IPS-20b (cell line): ENCODE data around the gene RHBDL3.

Experiments
- H3K27ac ChIP-seq: one replicate; pipeline ENCODE4 v1.5.1; 2013; ENCODE audit warnings: low read length
- H3K27me3 ChIP-seq: 2 replicates; pipeline ENCODE4 v1.6.1; 2013; ENCODE audit warnings: mild to moderate bottlenecking, low read length, inconsistent platforms; ENCODE audit not compliant: insufficient read depth
- H3K36me3 ChIP-seq: 2 replicates; pipeline ENCODE4 v1.6.1; 2013; ENCODE audit warnings: low read depth, mild to moderate bottlenecking, inconsistent platforms, low read length, moderate library complexity; ENCODE audit not compliant: insufficient read depth
- H3K4me1 ChIP-seq: 2 replicates; pipeline ENCODE4 v1.6.1; 2013; ENCODE audit warnings: mild to moderate bottlenecking, control low read depth, inconsistent platforms, low read length, moderate library complexity; ENCODE audit not compliant: insufficient read depth
- H3K4me3 ChIP-seq: 2 replicates; pipeline ENCODE4 v1.5.1; 2013; ENCODE audit warnings: mild to moderate bottlenecking, low read length, inconsistent platforms
- H3K9ac ChIP-seq: 2 replicates; pipeline ENCODE4 v1.6.1; 2013; ENCODE audit warnings: low read depth, mild to moderate bottlenecking, inconsistent platforms, low read length, moderate library complexity
- H3K9me3 ChIP-seq: 2 replicates; pipeline ENCODE4 v1.6.1; 2013; ENCODE audit warnings: mild to moderate bottlenecking, low read depth, low read length, inconsistent platforms; ENCODE audit not compliant: insufficient read depth

RHBDL3 gene

GRCh38 chr17:32267690-32268205, 2.1 kb downstream of the RHBDL3 start:
- no peak overlapping the region for H3K9ac ChIP-seq
- H3K4me1 ChIP-seq, result peaks cover 14% of the 10 kb centered on the region
- H3K27ac ChIP-seq, result no peak overlapping the region
- peak overlapping the region; percentile 57 for H3K4me3 ChIP-seq
- no peaks in the 10 kb centered on the region for H3K9me3 ChIP-seq
- no peaks in the 10 kb centered on the region for H3K36me3 ChIP-seq
- peaks cover 53% of the 10 kb centered on the region for H3K27me3 ChIP-seq

GRCh38 chr17:32268734-32269288, 3.2 kb downstream of the RHBDL3 start:
- H3K36me3 ChIP-seq, result no peaks in the 10 kb centered on the region
- peaks cover 48% of the 10 kb centered on the region for H3K27me3 ChIP-seq
- no peak overlapping the region for H3K4me3 ChIP-seq
- H3K4me1 ChIP-seq, result peaks cover 14% of the 10 kb centered on the region
- no peak overlapping the region for H3K27ac ChIP-seq
- H3K9ac ChIP-seq, result no peak overlapping the region
- H3K9me3 ChIP-seq, result no peaks in the 10 kb centered on the region

DNA sequence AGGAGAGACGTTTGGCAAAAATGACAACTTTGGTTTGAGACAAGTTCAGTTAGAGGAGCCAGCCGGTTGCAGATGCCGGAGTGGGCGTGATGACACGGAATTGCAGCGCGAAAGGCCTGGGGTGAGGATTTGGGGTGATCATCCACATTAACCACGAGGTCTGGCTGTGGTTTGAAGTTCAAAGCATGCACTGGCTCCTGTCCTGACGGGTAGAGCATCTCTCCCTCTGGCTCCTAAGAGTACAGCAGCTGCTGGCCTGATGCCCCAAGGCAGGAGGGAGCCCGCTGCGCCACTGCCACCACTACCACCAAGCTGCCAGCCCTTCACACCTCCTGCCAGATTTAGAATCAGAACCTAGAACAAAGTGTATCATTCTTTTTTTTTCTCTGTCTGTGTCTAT, 3.7 kb downstream of the RHBDL3 start:
- peaks cover 43% of the 10 kb centered on the region for H3K27me3 ChIP-seq

DNA sequence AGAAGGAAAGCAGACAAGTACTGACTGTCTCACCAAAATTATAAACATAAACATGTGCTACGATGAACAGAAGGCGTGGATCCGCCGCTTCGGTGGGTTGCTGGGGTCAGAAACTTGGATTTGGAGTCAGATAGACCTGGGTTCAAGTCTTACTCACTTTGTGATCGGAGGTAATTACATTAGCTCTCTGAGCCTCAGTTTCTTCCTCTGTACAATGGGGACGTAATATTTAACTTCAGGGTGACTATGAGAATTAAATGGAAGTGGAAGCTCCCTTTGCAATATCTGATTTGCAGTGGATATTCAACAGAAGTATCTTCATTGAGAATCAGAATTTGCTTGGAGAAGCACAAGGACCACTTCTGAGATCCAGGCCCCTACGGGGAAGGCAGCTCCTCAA, 6.2 kb downstream of the RHBDL3 start:
- no peaks in the 10 kb centered on the region for H3K36me3 ChIP-seq
- H3K4me3 ChIP-seq, result no peak overlapping the region
- no peak overlapping the region for H3K9ac ChIP-seq
- no peak overlapping the region for H3K27ac ChIP-seq
- H3K27me3 ChIP-seq, result peaks cover 36% of the 10 kb centered on the region
- no peaks in the 10 kb centered on the region for H3K9me3 ChIP-seq
- H3K4me1 ChIP-seq, result peaks cover 26% of the 10 kb centered on the region

More for the DNA sequence above, 3.7 kb downstream of the RHBDL3 start:
- H3K27ac ChIP-seq, result no peak overlapping the region
- H3K36me3 ChIP-seq, result no peaks in the 10 kb centered on the region
- H3K4me1 ChIP-seq, result peaks cover 14% of the 10 kb centered on the region
- no peak overlapping the region for H3K9ac ChIP-seq
- no peaks in the 10 kb centered on the region for H3K9me3 ChIP-seq
- H3K4me3 ChIP-seq, result no peak overlapping the region

DNA sequence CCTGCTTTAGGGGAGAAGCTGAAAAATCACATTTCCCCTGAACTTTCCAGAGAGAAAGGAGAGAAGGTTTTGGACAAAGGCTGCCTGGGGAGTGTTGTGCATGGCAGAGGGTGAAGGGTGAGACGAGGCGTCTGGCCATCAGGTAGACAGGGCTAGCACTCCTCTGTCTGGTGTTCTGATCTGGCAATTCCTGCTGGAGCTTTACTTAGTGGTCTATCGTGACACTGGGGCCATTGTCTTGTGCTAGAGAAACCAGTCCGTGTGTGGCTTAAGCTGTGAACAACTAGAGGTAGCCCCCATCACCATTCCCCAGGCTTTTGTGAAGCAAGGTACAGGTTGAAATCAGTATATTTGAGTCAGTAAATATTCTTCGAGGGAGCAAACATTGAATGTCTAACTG, 8.5 kb downstream of the RHBDL3 start:
- peaks cover 30% of the 10 kb centered on the region for H3K27me3 ChIP-seq
- H3K9ac ChIP-seq, result no peak overlapping the region
- peaks cover 20% of the 10 kb centered on the region; the same call in 1 of the 2 replicates for H3K4me1 ChIP-seq
- H3K36me3 ChIP-seq, result no peaks in the 10 kb centered on the region
- no peak overlapping the region for H3K4me3 ChIP-seq
- H3K27ac ChIP-seq, result no peak overlapping the region
- no peaks in the 10 kb centered on the region for H3K9me3 ChIP-seq

- no peak overlapping the region for H3K4me3 ChIP-seq
- no peak overlapping the region for H3K9ac ChIP-seq
- H3K9me3 ChIP-seq, result no peaks in the 10 kb centered on the region
- peaks cover 25% of the 10 kb centered on the region; the same call in 1 of the 2 replicates for H3K4me1 ChIP-seq
- no peaks in the 10 kb centered on the region for H3K36me3 ChIP-seq
- no peak overlapping the region for H3K27ac ChIP-seq
- H3K27me3 ChIP-seq, result peaks cover 29% of the 10 kb centered on the region
Measured at GRCh38 chr17:32274643-32275042, 9.0 kb downstream of the RHBDL3 start.

- Histone ChIP-seq H3K4me3 (no peak overlapping the region), H3K9me3 (no peaks in the 10 kb centered on the region), H3K27ac (no peak overlapping the region), H3K36me3 (no peaks in the 10 kb centered on the region), H3K4me1 (peaks cover 31% of the 10 kb centered on the region; the same call in 1 of the 2 replicates), H3K27me3 (peaks cover 28% of the 10 kb centered on the region), H3K9ac (no peak overlapping the region; the same call in 1 of the 2 replicates)
Measured at GRCh38 chr17:32275060-32276042, 9.7 kb downstream of the RHBDL3 start.

DNA sequence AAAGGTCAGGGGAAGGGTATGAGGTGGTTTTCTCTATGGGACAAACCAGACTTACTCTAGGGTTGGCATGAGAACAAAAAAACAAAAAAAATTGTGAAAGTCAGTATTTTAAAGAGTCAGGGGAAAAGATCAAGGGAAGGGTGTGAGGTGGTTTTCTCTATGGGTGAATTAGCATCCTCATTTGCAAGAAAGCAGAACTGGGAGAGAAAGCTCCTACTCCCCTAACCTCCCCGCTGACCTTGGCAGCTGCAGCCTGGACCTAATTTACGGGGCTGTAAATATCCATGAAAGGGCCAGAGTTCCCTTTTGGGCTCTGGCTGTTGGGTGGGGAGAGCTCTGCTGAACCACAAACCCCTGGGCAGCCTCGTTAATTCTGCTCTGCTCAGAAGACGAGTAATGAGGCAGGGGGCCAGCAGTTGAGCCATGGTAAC, 10.6 kb downstream of the RHBDL3 start:
- Histone ChIP-seq H3K4me3 (no peak overlapping the region), H3K27me3 (peaks cover 28% of the 10 kb centered on the region), H3K27ac (no peak overlapping the region), H3K9ac (no peak overlapping the region; the same call in 1 of the 2 replicates), H3K9me3 (no peaks in the 10 kb centered on the region), H3K36me3 (no peaks in the 10 kb centered on the region), H3K4me1 (peaks cover 38% of the 10 kb centered on the region; the same call in 1 of the 2 replicates)

DNA sequence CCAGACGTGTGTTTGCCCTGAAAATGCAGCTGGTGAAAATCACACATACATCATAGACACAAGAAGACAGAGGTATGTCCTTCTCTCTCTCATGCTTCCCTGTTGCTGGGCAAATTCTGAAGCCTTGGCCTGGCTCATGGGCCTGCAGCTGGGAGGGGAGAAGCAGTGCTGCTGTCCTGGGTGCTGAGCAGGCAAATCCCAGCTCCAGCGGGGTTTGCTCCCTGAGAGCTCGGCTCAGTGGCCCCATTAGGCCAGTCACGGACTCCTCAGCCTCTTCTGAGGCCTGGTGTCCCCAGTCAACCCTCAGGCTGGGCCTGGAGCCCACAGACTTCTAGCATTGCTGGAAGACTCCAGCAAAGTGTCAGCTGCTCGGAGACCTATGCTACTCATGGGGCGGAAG, 11.7 kb downstream of the RHBDL3 start:
- no peaks in the 10 kb centered on the region for H3K9me3 ChIP-seq
- H3K27ac ChIP-seq, result no peak overlapping the region
- no peak overlapping the region for H3K4me3 ChIP-seq
- H3K4me1 ChIP-seq, result peaks cover 45% of the 10 kb centered on the region; the same call in 1 of the 2 replicates
- H3K9ac ChIP-seq, result no peak overlapping the region
- H3K27me3 ChIP-seq, result peaks cover 28% of the 10 kb centered on the region
- no peaks in the 10 kb centered on the region for H3K36me3 ChIP-seq

DNA sequence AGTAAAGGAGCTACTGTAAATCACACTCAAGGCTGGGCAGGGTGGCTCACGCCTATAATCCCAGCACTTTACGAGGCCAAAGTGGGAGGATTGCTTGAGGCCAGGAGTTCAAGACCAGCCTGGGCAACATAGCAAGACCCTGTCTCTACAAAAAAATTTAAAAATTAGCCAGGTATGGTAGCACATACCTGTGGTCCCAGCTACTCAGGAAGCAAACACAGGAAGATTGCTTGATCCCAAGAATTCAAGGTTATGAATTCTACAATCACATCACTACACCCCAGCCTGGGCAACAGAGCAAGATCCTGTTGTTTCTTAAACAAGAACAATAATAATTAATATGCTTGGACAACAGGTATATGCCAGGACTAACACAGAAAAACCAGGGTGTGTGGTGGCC, 13.2 kb downstream of the RHBDL3 start:
- no peaks in the 10 kb centered on the region for H3K9me3 ChIP-seq
- no peak overlapping the region for H3K9ac ChIP-seq
- H3K4me1 ChIP-seq, result peaks cover 45% of the 10 kb centered on the region; the same call in 1 of the 2 replicates
- no peak overlapping the region for H3K27ac ChIP-seq
- no peaks in the 10 kb centered on the region for H3K36me3 ChIP-seq
- H3K27me3 ChIP-seq, result peaks cover 28% of the 10 kb centered on the region
- no peak overlapping the region for H3K4me3 ChIP-seq

- H3K4me3 ChIP-seq, result peak overlapping the region; percentile 53; the same call in 1 of the 2 replicates
- H3K27me3 ChIP-seq, result peaks cover 23% of the 10 kb centered on the region
- peaks cover 41% of the 10 kb centered on the region; the same call in 1 of the 2 replicates for H3K4me1 ChIP-seq
- H3K9ac ChIP-seq, result peak overlapping the region; percentile 24; the same call in 1 of the 2 replicates
- no peaks in the 10 kb centered on the region for H3K36me3 ChIP-seq
- no peaks in the 10 kb centered on the region for H3K9me3 ChIP-seq
- peak overlapping the region; percentile 69 for H3K27ac ChIP-seq
Measured at GRCh38 chr17:32279891-32280716, 14.5 kb downstream of the RHBDL3 start.
